Measurements from ENCODE around the gene C10orf62.

C10orf62 gene

GRCh38 chr10:97608991-97609561, 19.6 kb downstream of the C10orf62 start:
- Histone ChIP-seq H3K4me3 (ENCODE audit: low read depth, low read length) (no peak overlapping the region), H3K27ac (no peak overlapping the region), H3K36me3 (replicated peaks) (no peaks in the 10 kb centered on the region), H3K27me3 (replicated peaks) (no peaks in the 10 kb centered on the region)
- in situ Hi-C loops (cut with HindIII; ENCODE audit: low pct_ligation_motif_present, low sequenced_read_pairs) = no loop called here
- TF ChIP-seq CTCF (IDR thresholded peaks at IDR 0.05; ENCODE audit: low read depth, low read length, missing control alignments) = no peak
- no peak for DNase-seq

GRCh38 chr10:97611473-97611872, 22.0 kb downstream of the C10orf62 start:
- no peak overlapping the region for H3K27ac ChIP-seq
- no peaks in the 10 kb centered on the region for H3K36me3 ChIP-seq (replicated peaks)
- TF ChIP-seq CTCF (IDR thresholded peaks at IDR 0.05; ENCODE audit: low read depth, low read length, missing control alignments) = no peak
- no peak overlapping the region for H3K4me3 ChIP-seq (ENCODE audit: low read depth, low read length)
- in situ Hi-C loops (cut with HindIII; ENCODE audit: low pct_ligation_motif_present, low sequenced_read_pairs) = no loop called here
- no peak for DNase-seq
- no peaks in the 10 kb centered on the region for H3K27me3 ChIP-seq (replicated peaks)

GRCh38 chr10:97612386-97612785, 22.9 kb downstream of the C10orf62 start:
- DNase-seq = peak; percentile 53
- TF ChIP-seq CTCF (IDR thresholded peaks at IDR 0.05; ENCODE audit: low read depth, low read length, missing control alignments) = peak; percentile 48
- in situ Hi-C loops (cut with HindIII; ENCODE audit: low pct_ligation_motif_present, low sequenced_read_pairs) = no loop called here

GRCh38 chr10:97618285-97618684, 28.8 kb downstream of the C10orf62 start:
- no peaks in the 10 kb centered on the region for H3K36me3 ChIP-seq (replicated peaks)
- H3K27me3 ChIP-seq (replicated peaks) = no peaks in the 10 kb centered on the region
- DNase-seq = no peak
- no peak for TF ChIP-seq CTCF (IDR thresholded peaks at IDR 0.05; ENCODE audit: low read depth, low read length, missing control alignments)
- in situ Hi-C loops (cut with HindIII; ENCODE audit: low pct_ligation_motif_present, low sequenced_read_pairs) = no loop called here
- no peak overlapping the region for H3K4me3 ChIP-seq (ENCODE audit: low read depth, low read length)
- H3K27ac ChIP-seq = no peak overlapping the region

More at GRCh38 chr10:97612386-97612785, 22.9 kb downstream of the C10orf62 start:
- no peaks in the 10 kb centered on the region for H3K36me3 ChIP-seq (replicated peaks)
- H3K4me3 ChIP-seq (ENCODE audit: low read depth, low read length) = no peak overlapping the region
- H3K27me3 ChIP-seq (replicated peaks) = no peaks in the 10 kb centered on the region
- no peak overlapping the region for H3K27ac ChIP-seq

GRCh38 chr10:97618733-97619132, 29.2 kb downstream of the C10orf62 start:
- no peak for DNase-seq
- in situ Hi-C loops (cut with HindIII; ENCODE audit: low pct_ligation_motif_present, low sequenced_read_pairs) = no loop called here
- no peak overlapping the region for H3K4me3 ChIP-seq (ENCODE audit: low read depth, low read length)
- H3K27me3 ChIP-seq (replicated peaks) = no peaks in the 10 kb centered on the region
- H3K27ac ChIP-seq = no peak overlapping the region
- no peaks in the 10 kb centered on the region for H3K36me3 ChIP-seq (replicated peaks)
- no peak for TF ChIP-seq CTCF (IDR thresholded peaks at IDR 0.05; ENCODE audit: low read depth, low read length, missing control alignments)

- Histone ChIP-seq H3K36me3 (replicated peaks) (no peaks in the 10 kb centered on the region), H3K27ac (no peak overlapping the region), H3K4me3 (ENCODE audit: low read depth, low read length) (no peak overlapping the region), H3K27me3 (replicated peaks) (no peaks in the 10 kb centered on the region)
- in situ Hi-C loops (cut with HindIII; ENCODE audit: low pct_ligation_motif_present, low sequenced_read_pairs) = no loop called here
- DNase-seq = no peak
- no peak for TF ChIP-seq CTCF (IDR thresholded peaks at IDR 0.05; ENCODE audit: low read depth, low read length, missing control alignments)
These were observed 33.8 kb downstream of the C10orf62 start for GRCh38 chr10:97623277-97623676.

Data from brain microvascular endothelial cell (primary cell).